Central memory CD4-positive, alpha-beta T cell (primary cell): ENCODE results near the gene UBA1.
"Not testable (repeated sequence)": the region's sequence is repeated elsewhere in the genome, so short reads cannot be mapped to it uniquely, and the experiment has no call there.

Experiments used
- DNase-seq: peaks from one replicate; pipeline ENCODE4 v3.0.0; 2022

UBA1 gene

DNA sequence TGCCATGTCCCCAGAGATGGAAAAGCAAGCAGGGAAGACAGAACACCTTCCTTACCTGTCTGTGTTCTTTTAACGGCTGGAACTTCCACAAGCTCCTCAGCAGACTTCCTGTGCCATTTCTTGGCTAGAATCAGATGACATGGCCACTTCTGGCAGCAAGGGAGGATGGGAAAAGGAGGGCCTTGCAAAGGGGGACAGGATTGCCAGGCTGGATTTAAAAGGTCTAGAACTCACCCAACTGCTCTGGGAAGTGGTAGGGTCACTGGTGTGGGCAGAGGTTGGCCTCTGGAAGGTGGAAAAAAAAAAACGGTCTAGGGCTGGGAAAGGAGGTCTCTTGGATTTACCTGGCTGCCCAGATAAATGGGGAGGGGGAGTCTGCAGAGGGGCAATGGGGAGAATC is 37.5 kb downstream of the UBA1 start:
- no peak for DNase-seq

DNA sequence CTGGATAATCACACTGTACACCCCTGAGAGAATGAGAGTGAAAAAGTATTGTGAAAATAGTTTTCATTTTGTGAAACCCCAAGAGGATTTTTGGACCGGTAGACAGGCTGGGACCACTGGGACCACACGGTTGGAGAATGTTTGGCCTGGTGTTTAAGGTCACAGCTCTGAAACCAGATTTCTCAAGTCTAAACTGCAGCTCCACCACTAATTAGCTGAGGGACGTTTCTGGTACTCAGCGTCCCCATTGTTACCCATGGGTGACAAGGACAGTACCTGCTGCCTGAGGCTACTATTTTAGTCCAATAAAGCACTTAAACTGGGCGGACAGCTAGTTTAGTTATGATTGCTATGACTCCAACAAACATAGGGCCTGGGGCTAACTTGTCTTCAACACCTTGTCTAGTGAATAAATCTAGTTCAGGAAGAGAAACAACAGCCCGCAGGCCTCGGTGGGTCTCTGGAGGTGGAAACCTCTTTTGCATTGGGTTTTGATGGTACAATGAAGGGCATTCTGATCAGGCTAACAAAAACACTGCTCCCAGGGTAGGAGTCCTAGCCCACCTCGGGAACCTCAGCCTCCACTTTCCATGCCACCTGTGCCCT is 38.7 kb downstream of the UBA1 start:
- no peak for DNase-seq

DNA sequence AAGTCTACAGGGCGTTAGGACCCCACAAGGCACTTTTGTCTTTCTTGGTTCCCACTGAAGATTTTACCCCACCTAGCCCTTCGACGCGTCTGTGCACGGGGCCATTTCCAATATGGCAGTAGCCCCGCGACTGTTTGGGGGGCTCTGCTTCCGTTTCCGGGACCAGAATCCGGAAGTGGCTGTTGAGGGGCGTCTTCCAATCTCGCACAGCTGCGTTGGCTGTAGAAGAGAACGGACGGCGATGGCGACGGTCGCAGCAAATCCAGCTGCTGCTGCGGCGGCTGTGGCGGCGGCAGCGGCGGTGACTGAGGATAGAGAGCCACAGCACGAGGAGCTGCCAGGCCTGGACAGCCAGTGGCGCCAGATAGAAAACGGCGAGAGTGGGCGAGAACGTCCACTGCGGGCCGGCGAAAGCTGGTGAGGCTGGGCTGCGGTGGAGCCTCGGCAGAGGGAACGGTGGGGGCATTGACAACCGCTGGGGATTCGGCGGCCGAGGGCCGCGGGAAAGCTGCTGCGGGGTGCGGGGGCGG is 39.2 kb downstream of the UBA1 start, which contains the start of gene USP11:
Gene USP11 (plus strand): TSS at position 207 of the 530 bp plus-strand sequence. CDS start 35 bp downstream, at position 242.
- DNase-seq = no peak

DNA sequence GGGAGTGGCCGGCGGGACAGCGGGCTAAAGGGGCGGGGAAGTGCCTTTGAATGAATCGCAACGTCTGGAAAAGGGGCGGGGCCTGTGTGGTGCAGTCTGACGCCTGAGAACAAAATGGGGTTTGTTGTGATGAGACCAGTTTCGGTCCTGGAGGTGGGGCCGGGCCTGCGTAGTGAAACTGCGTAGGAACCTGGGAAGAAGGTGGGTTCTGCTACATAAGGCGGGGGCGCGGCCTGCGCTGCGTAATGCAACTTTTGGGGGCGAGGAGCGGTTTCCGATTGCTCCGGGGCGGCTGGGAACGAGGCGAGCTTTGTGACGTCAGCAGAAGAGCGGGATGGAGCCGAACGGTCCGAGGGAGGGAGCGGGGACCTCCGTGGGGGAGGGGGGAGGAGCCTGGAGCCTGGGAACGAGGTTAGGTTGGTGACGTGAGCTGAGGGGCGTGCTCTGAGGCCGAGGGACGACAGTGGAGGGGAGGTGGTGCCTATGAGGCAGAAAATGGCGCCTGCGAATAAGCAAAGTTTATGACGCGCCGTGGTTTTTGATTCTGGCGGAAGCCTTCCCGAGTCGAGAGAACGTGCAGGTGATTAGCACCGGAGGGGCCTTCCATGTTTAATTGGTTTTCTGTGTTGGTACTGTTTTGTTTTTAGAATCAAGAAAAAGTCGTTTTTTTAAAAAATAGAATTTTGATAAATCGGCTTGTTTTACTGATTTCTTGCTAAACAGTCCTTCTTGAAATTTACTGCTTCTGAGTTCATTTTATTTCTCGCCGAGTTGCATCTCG is 39.9 kb downstream of the UBA1 start:
- DNase-seq = peak; percentile 97

DNA sequence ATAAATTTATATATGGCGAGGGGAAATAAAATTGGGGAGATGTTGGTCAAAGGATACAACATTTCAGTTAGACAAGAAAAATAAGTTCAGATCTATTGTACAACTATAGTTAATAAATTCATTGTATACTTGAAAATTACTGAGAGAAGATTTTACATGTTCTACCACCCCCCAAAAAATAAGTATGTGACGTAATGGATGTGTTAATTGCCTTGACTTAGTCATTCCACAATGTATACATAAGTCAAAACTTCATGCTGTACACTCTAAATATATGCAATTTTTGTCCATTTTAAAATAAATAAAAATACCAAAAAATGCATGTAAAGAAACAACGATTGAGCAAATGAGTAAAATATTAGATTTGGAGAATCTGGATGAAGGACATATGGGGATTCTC is 41.0 kb downstream of the UBA1 start:
- no peak for DNase-seq

DNA sequence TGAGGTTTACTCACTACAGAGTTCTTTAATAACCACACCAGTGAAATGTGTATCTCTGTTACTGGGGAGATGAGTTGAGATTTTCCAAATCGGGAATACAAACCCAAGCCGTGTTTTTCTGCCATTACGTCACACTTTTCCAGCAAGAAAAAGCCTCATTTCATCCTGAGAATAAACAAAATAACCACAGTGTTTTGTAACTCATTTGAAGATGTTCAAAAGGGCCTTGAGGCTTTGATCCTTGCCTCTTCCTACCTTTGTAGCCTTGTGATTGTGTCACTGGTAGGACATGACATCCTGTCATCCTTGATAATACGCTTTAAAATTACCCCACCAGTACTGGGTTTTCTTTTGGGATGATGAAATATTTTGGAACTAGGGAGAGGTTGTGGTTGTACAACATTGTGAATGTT is 42.1 kb downstream of the UBA1 start:
- DNase-seq = no peak

DNA sequence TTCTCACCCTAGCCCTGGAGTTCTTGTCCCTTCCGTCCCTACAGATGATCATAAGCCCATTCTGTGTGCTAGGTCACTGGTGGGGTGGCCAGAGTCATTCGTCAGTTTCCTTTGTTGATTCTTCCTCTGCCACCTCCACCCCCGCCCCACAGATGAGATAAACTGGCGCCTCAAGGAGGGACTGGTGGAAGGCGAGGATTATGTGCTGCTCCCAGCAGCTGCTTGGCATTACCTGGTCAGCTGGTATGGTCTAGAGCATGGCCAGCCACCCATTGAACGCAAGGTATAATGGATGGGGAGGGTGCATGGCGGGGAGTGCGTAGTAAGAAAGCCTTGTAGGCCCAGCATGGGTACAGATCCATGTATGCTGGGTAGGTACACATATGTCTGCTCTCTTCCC is 45.6 kb downstream of the UBA1 start:
- no peak for DNase-seq

DNA sequence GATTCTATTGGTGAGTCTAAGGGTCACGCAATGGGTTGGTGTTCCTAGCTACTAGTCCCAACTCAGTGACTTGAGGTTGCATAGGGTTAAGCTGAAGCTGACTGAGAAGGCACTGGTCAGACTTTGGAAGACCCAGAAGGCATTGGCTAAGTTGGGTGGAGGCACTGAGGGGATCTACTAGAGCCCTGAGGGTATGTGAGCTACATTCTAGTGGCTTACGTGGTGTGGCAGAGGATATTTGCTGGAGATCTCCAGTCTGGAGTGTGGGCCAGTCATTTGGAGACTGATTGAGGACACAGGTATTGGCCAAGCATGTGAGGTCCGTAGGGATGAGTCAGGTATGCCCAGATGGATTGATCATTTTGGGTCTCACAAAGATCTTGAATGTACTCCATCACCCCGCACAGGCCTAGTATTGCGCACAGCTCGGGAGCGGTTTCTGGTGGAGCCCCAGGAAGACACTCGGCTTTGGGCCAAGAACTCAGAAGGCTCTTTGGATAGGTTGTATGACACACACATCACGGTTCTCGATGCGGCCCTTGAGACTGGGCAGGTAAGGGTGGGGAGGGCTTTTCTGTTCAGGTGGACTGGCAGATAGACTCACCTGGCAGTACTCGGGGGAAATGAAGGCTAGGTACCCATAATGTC is 46.4 kb downstream of the UBA1 start:
- DNase-seq = no peak

DNA sequence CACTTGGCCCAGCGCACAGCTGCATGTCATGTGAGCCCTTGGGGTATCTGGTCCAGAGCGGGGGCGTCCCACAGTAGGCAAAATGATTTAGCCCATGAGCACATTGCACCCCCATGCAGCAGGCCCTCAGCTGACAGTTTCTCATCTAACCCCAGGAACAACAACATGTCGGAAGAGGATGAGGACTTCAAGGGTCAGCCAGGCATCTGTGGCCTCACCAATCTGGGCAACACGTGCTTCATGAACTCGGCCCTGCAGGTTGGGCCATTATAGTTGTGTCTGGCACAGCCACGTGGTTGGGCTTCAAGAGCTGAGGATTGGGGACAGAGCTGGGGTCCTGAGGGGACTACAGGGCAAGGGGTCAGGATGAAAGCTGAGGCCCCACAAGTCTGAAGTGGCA is 47.0 kb downstream of the UBA1 start:
- no peak for DNase-seq

DNA sequence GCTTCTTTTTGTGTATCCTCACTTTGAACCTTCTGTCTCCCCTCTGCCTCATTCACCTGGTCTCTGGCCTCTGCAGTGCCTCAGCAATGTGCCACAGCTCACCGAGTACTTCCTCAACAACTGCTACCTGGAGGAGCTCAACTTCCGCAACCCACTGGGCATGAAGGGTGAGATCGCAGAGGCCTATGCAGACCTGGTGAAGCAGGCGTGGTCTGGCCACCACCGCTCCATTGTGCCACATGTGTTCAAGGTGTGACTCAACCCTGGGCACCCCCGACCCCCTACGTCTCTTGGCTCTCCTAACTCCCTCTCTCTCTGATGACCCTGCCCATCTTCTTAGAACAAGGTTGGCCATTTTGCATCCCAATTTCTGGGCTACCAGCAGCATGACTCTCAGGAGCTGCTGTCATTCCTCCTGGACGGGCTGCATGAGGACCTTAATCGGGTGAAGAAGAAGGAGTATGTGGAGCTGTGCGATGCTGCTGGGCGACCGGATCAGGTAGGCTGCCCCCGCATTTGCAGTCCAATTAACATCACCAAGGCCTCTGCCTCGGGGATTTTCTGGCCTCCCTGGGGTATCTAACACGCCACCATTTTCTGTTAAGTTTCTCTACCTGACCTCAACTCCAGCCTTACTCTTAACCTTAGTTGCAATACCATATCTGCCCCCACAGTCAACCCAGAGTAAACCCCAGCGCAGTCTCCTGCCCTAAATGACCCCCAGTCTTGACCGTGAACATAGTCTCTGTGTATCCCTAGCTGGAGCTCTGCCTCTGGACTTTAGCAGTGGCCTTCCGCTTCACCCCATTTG is 47.8 kb downstream of the UBA1 start:
- no peak for DNase-seq

DNA sequence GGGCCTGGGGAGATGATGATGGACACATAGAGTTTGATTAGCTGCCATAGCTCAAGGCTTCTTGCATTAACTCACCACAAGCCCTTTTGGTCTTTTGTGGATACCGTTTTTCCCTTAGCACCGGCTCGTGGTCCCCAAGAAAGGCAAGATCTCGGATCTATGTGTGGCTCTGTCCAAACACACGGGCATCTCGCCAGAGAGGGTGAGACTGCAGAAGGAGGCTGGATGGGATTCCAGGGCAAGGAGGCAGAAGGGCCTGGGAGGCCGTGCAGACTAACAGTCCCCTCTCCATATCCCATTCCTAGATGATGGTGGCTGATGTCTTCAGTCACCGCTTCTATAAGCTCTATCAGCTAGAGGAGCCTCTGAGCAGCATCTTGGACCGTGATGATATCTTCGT is 48.7 kb downstream of the UBA1 start:
- no peak for DNase-seq

DNA sequence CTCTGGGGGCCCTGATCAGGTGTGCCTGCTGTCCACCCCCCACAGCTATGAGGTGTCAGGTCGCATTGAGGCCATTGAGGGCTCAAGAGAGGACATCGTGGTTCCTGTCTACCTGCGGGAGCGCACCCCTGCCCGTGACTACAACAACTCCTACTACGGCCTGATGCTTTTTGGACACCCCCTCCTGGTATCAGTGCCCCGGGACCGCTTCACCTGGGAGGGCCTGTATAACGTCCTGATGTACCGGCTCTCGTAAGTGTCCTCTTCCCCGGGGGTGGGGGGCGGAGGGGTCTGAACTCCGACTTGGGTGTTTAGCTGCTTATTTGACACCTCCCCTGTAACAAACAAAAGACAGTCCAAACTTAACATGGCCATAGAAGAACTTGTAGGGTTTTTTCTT is 49.7 kb downstream of the UBA1 start:
- no peak for DNase-seq

DNA sequence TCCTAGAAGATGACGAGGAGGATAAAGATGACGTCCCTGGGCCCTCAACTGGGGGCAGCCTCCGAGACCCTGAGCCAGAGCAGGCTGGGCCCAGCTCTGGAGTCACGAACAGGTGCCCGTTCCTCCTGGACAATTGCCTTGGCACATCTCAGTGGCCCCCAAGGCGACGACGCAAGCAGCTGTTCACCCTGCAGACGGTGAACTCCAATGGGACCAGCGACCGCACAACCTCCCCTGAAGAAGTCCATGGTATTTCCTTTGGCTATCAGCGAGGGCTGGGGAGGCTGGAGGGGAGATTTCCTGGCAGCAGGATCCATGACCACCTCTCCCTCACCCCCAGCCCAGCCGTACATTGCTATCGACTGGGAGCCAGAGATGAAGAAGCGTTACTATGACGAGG is 51.0 kb downstream of the UBA1 start:
- DNase-seq = no peak

DNA sequence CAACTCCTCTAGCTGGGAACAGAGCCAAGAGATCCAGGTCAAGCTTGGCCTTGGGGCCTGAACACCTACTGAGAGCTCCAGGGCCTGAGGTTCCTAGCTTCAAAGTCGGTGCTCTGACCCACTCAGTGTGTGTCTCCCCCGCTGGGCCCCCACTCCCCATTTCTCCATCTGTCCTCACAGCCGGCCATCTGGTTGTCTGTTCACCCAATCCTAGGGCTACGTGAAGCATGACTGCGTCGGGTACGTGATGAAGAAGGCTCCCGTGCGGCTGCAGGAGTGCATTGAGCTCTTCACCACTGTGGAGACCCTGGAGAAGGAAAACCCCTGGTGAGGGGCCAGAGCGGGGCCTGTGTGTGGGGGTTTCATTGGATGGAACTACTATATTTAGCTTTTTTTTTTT is 51.5 kb downstream of the UBA1 start:
- no peak for DNase-seq

DNA sequence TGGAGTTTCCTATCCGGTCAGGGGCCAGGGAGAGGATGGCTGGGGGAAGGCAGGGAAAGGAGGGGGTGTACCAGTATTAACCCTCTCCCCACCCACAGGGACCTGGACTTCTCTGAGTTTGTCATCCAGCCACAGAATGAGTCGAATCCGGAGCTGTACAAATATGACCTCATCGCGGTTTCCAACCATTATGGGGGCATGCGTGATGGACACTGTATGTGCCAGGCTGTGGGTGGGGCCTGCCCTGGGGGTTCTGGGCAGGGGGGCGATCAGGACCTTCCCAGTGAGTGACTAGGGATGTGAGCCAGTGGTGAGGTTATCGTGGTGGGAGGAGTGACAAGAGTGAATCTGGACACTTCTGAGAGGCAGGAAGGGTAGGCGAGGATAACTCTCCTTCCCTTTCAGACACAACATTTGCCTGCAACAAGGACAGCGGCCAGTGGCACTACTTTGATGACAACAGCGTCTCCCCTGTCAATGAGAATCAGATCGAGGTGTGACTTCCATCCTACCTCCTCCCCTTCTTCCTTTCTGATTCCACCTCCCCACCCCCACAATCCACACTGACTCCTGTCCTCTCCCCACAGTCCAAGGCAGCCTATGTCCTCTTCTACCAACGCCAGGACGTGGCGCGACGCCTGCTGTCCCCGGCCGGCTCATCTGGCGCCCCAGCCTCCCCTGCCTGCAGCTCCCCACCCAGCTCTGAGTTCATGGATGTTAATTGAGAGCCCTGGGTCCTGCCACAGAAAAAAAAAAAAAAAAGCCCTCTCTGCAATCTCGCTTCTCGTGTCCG is 53.8 kb downstream of the UBA1 start:
- no peak for DNase-seq

DNA sequence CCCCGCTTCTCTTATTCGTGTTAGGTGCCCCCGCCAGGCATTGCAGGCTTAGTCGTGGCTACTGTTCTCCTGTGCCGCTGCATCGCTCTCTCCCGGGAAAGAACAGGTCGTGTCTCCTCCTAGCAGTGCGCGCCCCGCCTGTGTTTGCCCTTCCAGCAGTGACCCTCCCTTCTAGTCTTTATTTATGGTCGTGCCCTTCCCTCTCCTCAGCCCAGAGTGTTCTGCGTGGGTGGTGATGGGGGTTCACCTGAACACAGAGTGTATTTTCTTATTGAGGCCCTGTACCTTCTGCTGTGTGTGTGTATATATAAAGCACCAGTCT is 54.3 kb downstream of the UBA1 start:
- no peak for DNase-seq

DNA sequence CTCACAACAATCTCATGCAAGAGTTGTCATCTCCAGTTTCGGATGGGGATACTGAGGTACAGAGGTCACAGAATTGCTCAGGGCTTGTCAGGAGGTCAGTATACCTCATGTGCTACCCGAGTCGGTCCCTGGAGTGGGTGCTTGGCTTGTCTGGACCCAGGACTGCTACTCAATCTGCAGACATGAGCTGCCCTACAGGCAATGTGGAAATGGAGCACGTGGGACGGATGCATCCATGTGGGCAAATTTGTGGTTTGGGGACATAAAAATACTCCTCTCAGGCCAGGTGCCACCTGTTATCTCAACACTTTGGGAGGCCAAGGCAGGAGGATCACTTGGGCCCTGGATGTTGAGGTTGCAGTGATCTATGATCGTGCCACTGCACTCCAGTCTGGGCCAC is 54.9 kb downstream of the UBA1 start:
- no peak for DNase-seq

DNA sequence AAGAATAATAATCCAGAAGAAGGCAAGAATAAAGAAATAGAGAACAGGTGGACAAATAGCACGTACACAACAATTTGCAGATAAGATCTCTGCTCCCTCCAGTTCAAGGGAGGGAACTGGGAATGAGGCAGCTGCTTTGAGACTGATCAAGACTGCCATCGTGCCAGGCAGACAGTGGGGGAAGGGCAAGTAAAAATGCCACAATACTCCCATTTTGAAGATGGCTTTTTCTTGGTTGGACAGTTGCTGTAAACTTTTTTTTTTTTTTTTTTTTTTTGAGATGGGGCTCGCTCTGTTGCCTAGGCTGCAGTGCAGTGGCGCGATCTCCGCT is 56.4 kb downstream of the UBA1 start:
- no peak for DNase-seq

DNA sequence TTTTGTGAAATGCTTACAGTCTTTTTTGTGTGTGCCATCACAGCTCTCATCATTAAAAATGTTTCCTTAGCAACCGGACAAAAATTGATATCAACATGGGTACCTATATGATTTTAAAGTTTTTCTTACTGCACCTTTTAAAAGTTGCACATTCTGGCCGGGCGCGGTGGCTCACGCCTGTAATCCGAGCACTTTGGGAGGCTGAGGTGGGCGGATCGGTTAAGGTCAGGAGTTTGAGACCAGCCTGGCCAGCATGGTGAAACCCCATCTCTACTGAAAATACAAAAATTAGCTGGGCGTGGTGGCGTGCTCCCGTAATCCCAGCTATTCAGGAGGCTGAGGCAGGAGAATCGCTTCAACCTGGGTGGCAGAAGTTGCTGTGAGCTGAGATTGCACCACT is 64.0 kb downstream of the UBA1 start:
- not testable (repeated sequence) for DNase-seq
